HG03139 (cell line): ENCODE results near the gene CACNG7.

Experiments used
- ATAC-seq: cut with Tn5 transposase; IDR thresholded peaks from one replicate; pipeline ENCODE4 v1.9.1; 2021; ENCODE audit not compliant: unreplicated experiment

Gene CACNG7

GRCh38 chr19:53878776-53879139, 30.3 kb upstream of the CACNG7 start:
- ATAC-seq, result peak; percentile 8

DNA sequence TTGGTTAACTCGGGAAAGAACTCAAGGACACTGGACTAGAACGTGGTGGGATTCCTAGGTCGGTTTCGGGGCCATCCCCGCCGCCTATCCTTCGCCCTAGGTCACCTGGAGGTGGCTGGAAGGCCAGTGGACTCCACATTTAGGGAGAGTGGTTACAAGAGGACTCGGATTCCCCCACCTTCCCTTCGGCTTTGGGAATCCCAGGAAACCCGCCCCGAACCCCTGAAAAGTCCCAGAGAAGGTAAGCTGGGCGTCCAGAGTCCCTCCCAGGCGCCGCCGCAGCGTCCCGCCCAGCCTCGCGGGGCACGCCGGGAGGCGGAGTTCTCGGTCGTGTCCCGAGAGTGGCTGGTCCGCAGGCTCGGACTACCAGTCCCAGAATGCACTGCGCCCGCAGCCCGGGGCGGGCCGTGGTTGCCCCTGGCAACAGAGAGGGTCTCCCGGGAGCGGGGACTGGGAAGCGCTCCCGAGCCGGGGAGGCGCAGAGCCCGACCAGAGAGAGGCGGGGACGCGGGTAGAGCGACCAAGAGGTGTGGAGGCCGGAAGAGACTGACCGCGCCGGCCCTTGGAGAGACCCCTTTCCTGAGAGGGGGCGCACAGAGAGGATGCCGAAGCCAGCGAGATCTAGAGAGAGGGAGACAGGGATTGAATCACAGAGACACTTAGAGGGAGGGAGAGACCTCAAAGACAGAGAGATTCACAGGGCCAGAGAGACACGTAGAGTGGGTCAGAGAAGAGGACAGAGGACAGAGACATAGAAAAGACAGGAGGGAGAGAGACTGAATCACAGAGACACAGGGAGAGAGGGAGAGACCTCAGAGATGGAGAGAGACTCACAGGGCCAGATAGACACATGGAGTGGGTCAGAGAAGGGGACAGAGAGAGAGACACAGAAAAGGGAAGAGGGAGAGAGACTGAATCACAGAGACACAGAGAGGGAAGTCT, 29.7 kb upstream of the CACNG7 start:
- peak; percentile 86 for ATAC-seq

- no peak for ATAC-seq
These were observed 28.2 kb upstream of the CACNG7 start for GRCh38 chr19:53880711-53881481.

- ATAC-seq, result no peak
These were observed 27.3 kb upstream of the CACNG7 start, which contains the start of gene PRKCG for GRCh38 chr19:53881482-53882390. Gene PRKCG, plus strand, starts transcription at chr19:53882197. Its CDS starts 298 bp downstream, at chr19:53882495.

GRCh38 chr19:53882391-53883050, 26.6 kb upstream of the CACNG7 start:
- no peak for ATAC-seq

DNA sequence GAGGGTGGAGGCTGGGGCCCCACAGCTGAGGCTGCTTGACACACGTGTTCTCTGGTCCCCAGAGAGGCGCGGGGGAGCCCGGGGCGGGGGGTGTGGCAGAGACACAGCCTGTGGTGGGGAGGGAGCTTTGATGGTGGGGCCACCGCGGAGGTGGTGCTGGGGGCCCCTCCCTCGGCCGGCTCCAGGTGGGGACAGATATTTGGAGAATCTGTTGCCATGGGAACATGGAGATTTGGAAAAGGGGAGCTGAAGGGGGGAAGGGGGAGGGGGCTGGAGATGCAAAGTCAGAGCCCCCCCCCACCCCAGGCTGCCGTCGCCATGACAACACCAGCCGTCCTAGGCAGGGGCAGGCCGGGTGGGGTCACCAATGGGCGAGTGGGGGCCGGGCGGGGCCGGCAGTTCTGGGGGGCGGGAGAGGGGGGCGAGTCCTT, 25.8 kb upstream of the CACNG7 start:
- no peak for ATAC-seq

DNA sequence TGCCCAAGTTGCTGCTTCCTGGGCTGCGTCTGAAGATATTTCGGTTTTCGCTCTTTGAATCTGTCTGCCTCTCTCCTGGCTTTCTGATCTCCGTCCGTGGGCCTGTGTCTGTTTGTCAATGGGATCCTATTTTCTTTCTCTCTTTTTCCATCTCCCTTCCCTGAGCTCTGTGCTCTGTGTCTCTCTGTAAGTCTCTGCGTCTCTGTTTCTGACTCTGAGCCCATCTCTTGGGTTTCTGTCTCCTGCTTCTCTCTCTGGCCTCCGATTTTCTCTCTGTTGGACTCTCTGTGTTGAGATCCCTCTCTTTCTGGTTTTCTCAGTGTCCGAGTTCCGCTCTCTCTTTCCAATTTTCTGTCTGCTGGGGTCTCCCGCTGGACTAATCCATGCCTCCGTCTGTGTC, 25.3 kb upstream of the CACNG7 start:
- no peak for ATAC-seq

DNA sequence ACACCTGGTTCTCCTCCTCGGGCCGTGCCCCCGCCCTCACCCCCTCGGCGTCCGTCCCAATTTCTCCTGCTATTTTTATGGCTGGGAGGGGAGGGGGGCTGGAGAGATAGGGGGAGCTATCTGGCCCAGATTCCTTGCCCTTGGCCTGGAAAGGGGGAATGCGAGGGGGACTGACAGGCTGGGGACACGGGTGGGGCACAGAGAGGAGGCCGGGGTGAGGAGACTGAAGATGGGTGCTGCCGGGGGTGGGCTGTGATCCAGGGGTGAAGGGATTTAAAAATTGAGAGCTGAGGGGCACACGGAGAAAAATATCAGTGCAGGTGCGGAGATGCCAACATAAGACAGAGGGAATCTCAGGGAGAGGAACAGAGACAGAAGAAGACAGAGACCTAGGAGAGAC, 24.8 kb upstream of the CACNG7 start:
- ATAC-seq, result no peak

- ATAC-seq, result no peak
These were observed 24.0 kb upstream of the CACNG7 start for GRCh38 chr19:53885036-53885435.

DNA sequence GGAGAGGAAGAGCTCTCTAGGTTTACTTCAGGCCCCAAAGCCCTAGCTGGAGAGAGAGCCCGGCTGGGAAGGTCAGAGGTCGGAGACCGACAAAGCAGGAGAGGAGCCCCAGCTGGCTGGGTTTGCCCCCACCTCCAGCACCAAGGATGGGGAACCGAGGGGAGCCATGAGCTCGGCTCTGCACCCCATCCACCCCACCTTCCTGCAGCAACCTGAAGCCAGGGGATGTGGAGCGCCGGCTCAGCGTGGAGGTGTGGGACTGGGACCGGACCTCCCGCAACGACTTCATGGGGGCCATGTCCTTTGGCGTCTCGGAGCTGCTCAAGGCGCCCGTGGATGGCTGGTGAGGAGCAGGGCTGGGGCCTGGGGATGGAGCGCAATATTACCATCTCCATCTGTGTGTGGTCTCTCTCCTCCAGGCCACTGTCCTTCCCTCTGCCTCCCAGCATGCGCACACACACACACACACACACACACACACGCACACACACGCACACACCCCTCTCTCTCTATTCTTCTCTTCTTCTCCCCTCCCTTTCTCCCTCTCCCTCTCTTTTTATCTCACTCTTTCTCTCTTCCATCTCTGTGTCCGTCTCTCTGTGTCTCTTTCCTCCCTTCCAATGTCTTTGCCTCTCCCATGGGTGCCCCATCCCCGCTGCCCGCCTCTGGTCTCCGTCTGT, 16.6 kb upstream of the CACNG7 start:
- ATAC-seq, result no peak

DNA sequence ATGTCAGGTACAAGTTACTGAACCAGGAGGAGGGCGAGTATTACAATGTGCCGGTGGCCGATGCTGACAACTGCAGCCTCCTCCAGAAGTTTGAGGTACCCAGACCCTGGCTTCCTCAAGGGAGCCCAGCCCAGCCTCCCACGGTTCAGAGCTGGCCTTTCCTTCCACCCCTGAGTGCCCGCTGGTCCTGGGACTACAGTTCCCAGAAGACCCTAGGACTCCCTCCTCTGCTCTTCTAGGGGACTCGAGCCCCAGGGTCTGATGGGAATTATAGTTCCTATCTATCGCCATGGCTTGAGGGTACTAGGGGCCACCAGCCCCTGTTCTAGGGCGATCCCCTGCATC, 16.1 kb upstream of the CACNG7 start:
- ATAC-seq, result no peak

- ATAC-seq, result no peak
These were observed 14.4 kb upstream of the CACNG7 start for GRCh38 chr19:53894707-53895106.

DNA sequence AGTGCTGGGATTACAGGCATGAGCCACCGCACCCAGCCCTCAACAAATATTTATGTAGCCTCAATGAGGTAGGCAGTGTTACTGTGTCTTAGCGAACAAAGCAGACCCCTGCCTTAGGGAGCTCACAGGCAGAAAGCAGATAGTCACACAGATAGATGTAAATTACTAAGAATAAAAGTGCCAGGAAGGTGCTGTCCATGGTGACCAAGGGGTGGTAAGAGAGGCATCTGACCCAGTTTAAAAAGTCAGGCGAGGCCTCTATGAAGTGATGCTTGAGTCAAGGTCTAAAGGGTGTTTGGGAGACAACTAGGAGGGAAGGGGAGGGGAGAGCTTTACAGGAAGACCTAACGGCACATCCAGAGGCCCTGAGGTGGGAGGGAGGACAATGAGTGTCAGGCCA, 12.4 kb upstream of the CACNG7 start:
- ATAC-seq, result no peak

DNA sequence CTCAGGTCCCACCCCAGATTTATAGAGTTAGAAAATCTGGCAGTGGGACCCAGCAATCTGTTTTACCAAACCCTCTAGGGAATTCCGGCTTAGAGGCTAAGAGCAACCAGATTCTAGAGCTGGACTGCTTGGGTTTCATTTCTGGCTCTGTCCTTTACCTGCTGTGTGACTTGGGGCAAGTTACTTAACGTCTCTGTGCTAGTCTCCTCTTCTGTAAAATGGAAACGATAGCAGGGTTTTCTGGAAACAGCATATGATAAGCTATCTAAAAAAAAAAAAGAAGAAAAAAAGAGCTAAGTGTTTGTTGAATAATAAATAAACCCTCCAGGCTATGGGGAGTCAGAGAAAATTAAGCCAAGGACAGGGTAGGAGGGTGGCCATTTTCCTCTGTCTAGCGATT, 11.6 kb upstream of the CACNG7 start:
- no peak for ATAC-seq

DNA sequence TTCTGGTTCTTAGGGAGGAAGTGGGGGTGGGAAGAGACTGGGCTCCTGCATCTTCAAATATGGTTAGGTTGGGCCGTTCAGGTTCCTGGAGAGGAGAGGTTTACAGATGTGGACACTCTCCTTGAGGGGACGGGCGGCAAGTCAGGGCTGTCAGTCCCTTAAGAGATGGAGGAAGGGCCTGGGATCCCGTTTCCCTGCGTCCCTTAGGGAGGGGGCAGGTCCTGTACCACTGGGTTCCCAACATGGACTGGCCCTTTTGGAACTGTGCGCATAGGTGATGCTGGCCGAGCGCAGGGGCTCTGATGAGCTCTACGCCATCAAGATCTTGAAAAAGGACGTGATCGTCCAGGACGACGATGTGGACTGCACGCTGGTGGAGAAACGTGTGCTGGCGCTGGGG, 10.9 kb upstream of the CACNG7 start:
- ATAC-seq, result no peak

GRCh38 chr19:53898636-53899341, 10.3 kb upstream of the CACNG7 start:
- no peak for ATAC-seq

DNA sequence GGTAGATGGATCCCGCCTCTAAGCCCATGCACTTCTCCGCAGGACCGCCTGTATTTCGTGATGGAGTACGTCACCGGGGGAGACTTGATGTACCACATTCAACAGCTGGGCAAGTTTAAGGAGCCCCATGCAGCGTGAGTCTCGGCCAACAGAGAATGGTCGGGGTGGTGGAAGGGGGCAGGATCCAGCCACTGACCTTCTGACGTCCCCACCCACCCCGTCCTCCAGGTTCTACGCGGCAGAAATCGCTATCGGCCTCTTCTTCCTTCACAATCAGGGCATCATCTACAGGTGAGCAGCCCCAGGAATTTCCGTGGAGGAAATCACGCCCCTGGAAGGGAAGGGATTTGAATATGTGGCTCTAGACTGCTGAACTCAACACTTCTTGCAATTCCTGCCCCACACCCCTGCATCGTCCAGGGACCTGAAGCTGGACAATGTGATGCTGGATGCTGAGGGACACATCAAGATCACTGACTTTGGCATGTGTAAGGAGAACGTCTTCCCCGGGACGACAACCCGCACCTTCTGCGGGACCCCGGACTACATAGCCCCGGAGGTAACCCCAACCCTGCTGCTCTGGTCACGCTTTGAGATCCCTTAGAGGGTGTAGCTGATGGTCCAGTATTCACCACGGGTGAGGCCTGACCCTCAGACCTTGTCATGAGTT, 8.8 kb upstream of the CACNG7 start:
- no peak for ATAC-seq

GRCh38 chr19:53903055-53903680, 5.9 kb upstream of the CACNG7 start:
- ATAC-seq, result no peak
